DMS153 treated with DMSO at 0.1 percent for 48 hours (cell line): ENCODE data around the gene CIRBP.
A peak's percentile ranks its signal among the peaks of the same experiment; 100 is the strongest.

Experiments
- DNase-seq: peaks from one replicate; lab custom pipeline; 2025; ENCODE audit not compliant: unreplicated experiment; lab: John Stamatoyannopoulos, UW

The CIRBP gene

GRCh38 chr19:1269065-1269477 lies at the start of gene CIRBP:
Gene CIRBP, plus strand, starts transcription at chr19:1269332. Its CDS starts 1,602 bp downstream, at chr19:1270934.
- DNase-seq, result peak; percentile 51

GRCh38 chr19:1219786-1220476 lies 49.2 kb upstream of the CIRBP start:
- DNase-seq, result no peak

- no peak for DNase-seq
Observed at GRCh38 chr19:1220477-1220930, 48.6 kb upstream of the CIRBP start.

- DNase-seq, result no peak
Observed at GRCh38 chr19:1220976-1221903, 47.9 kb upstream of the CIRBP start.

GRCh38 chr19:1221904-1222255 lies 47.3 kb upstream of the CIRBP start:
- no peak for DNase-seq

- DNase-seq, result no peak
Observed at GRCh38 chr19:1222394-1222793, 46.7 kb upstream of the CIRBP start.

GRCh38 chr19:1223018-1223855 lies 45.9 kb upstream of the CIRBP start:
- DNase-seq, result no peak

GRCh38 chr19:1224047-1224825 lies 44.9 kb upstream of the CIRBP start:
- no peak for DNase-seq

GRCh38 chr19:1224847-1225246 lies 44.3 kb upstream of the CIRBP start:
- no peak for DNase-seq

- DNase-seq, result no peak
Observed at GRCh38 chr19:1225440-1226226, 43.5 kb upstream of the CIRBP start.

- DNase-seq, result no peak
Observed at GRCh38 chr19:1226227-1226518, 43.0 kb upstream of the CIRBP start.

GRCh38 chr19:1226522-1227303 lies 42.4 kb upstream of the CIRBP start:
- no peak for DNase-seq

GRCh38 chr19:1227304-1228054 lies 41.7 kb upstream of the CIRBP start:
- no peak for DNase-seq

GRCh38 chr19:1228161-1228957 lies 40.8 kb upstream of the CIRBP start:
- no peak for DNase-seq

GRCh38 chr19:1229056-1229923 lies 39.8 kb upstream of the CIRBP start:
- no peak for DNase-seq

- no peak for DNase-seq
Observed at GRCh38 chr19:1229924-1230782, 39.0 kb upstream of the CIRBP start.
